Tibial nerve (tissue), 4 donors: Measurements from ENCODE around the gene PTGR3. TPM values are rescaled to one million over a fixed set of nuclear protein-coding genes. Genes with fewer than 3 reads are reported as not detected.

ENCODE experiments used
- DNase-seq, 2 donors: peaks; one replicate each; pipeline ENCODE4 v3.0.0-alpha.2; 2019; ENCODE audit warnings: low spot score in 2 of 2
- H3K27ac ChIP-seq, 4 donors: fragments of 200-600 bp; sonication (generic) in 3 of 4; one replicate each; pipeline ENCODE4 v1.5.1; 2017 to 2019; ENCODE audit warnings: mild to moderate bottlenecking in 1 of 4
- H3K27me3 ChIP-seq, 2 donors: fragments of 200-600 bp; sonication (generic) in 1 of 2; one replicate each; pipeline versions ENCODE4 v1.5.1 to v1.6.0; 2017 to 2019
- H3K36me3 ChIP-seq, 3 donors: fragments of 200-600 bp; sonication (generic); one replicate each; pipeline ENCODE4 v1.5.1; 2018 to 2019
- H3K4me1 ChIP-seq, 4 donors: fragments of 200-600 bp; sonication (generic) in 3 of 4; one replicate each; pipeline ENCODE4 v1.5.1; 2017 to 2019
- H3K4me3 ChIP-seq, 4 donors: fragments of 200-600 bp; sonication (generic) in 3 of 4; one replicate each; pipeline ENCODE4 v1.5.1; 2017 to 2019; ENCODE audit warnings: mild to moderate bottlenecking in 1 of 4, moderate library complexity in 1 of 4
- H3K9me3 ChIP-seq, 4 donors: fragments of 200-600 bp; sonication (generic) in 3 of 4; one replicate each; pipeline ENCODE4 v1.5.1; 2017 to 2019
- CTCF ChIP-seq, 5 experiments: fragments of 200-600 bp in 3 of 5; fragments of 450-650 bp in 2 of 5; sonication (generic) in 3 of 5; IDR thresholded peaks; one replicate each; pipeline ENCODE4 v1.5.1; 2016 to 2019; ENCODE audit warnings: antibody characterized with exemption in 5 of 5, mild to moderate bottlenecking in 3 of 5, moderate library complexity in 2 of 5
- EP300 ChIP-seq, 2 donors: sonication (generic); formaldehyde crosslinking; IDR thresholded peaks; one replicate each; pipeline ENCODE4 v1.6.1; 2017; ENCODE audit warnings: antibody characterized with exemption in 2 of 2, mild to moderate bottlenecking in 1 of 2
- POLR2A ChIP-seq, 2 donors: fragments of 450-650 bp; IDR thresholded peaks; one replicate each; pipeline ENCODE4 v1.6.1; 2017; ENCODE audit warnings: antibody characterized with exemption in 2 of 2, mild to moderate bottlenecking in 2 of 2, moderate library complexity in 2 of 2
- WGBS, 2 donors: methylation state at CpG; one replicate each; pipeline ENCODE4 v1.1.5; 2018; 5-methylcytosine and 5-hydroxymethylcytosine counted together
- total RNA-seq, 4 donors: library from RNA; depleted of rRNA; stranded (reverse); fragments of >200 nt; gene quantifications; one replicate each; pipeline ENCODE4 v1.1.0, GENCODE V29; 2016

PTGR3 gene
- total RNA-seq, 4 donors from 2014 or later, result 12.7 to 35.9 (median 24.5) TPM

- no peaks in the 10 kb centered on the region for H3K36me3 ChIP-seq
- no peak for DNase-seq
- H3K4me3 ChIP-seq, result no peak overlapping the region
- TF ChIP-seq POLR2A (IDR thresholded peaks at IDR 0.05), result no peak
- no peak for TF ChIP-seq CTCF (IDR thresholded peaks at IDR 0.05)
- no peak for TF ChIP-seq EP300 (IDR thresholded peaks at IDR 0.05)
- 89% methylated on average over 8 of the region's 8 CpGs for WGBS, 2 donors
- H3K4me1 ChIP-seq, result no peaks in the 10 kb centered on the region
- H3K9me3 ChIP-seq, result peaks cover 0 to 10% (median 0%) of the 10 kb centered on the region in 4 donors
- H3K27ac ChIP-seq, result no peak overlapping the region
- no peaks in the 10 kb centered on the region for H3K27me3 ChIP-seq
Measured at GRCh38 chr18:75176849-75177248, 32.1 kb downstream of the PTGR3 start.

DNA sequence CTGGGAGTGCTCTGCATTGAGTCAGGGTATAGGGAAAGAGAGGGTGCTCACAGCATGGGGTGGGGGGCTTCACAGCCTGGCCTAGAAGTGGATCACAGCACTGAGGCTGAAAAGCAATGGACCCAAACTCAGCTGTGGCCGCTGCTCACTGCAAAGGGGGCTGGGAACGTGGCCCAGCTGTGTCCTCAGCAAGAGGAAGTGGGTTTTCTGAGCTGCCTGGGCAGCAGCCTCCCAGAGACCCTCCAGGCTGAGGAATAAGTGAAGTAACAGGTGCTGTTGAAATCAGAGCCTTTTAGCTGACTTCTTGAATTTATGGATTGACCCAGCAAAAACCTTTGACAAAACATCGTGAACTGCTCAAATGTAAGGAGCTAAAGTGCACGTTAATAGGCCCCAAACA, 35.2 kb downstream of the PTGR3 start:
- no peak overlapping the region for H3K4me3 ChIP-seq
- no peaks in the 10 kb centered on the region for H3K4me1 ChIP-seq
- 72 to 79% methylated on average over 4 of the region's 4 CpGs for WGBS, 2 donors
- no peak for TF ChIP-seq EP300 (IDR thresholded peaks at IDR 0.05)
- TF ChIP-seq CTCF (IDR thresholded peaks at IDR 0.05), result no peak
- no peak for TF ChIP-seq POLR2A (IDR thresholded peaks at IDR 0.05)
- DNase-seq, result no peak
- H3K9me3 ChIP-seq, result peaks cover 0 to 8% (median 0%) of the 10 kb centered on the region in 4 donors
- no peak overlapping the region for H3K27ac ChIP-seq
- H3K27me3 ChIP-seq, result no peaks in the 10 kb centered on the region
- H3K36me3 ChIP-seq, result no peaks in the 10 kb centered on the region

- Histone ChIP-seq H3K4me1 (no peaks in the 10 kb centered on the region), H3K27ac (no peak overlapping the region), H3K36me3 (no peaks in the 10 kb centered on the region), H3K27me3 (no peaks in the 10 kb centered on the region), H3K4me3 (no peak overlapping the region), H3K9me3 (peaks cover 0 to 9% (median 0%) of the 10 kb centered on the region in 4 donors)
- TF ChIP-seq POLR2A (IDR thresholded peaks at IDR 0.05) (no peak), CTCF (IDR thresholded peaks at IDR 0.05) (no peak)
- WGBS, 2 donors, result 47 to 48% methylated on average over 5 of the region's 5 CpGs
- no peak for DNase-seq
Measured at GRCh38 chr18:75173125-75173432, 35.9 kb downstream of the PTGR3 start.

- Histone ChIP-seq H3K4me3 (no peak overlapping the region), H3K4me1 (no peaks in the 10 kb centered on the region), H3K27me3 (no peaks in the 10 kb centered on the region), H3K27ac (no peak overlapping the region), H3K36me3 (no peaks in the 10 kb centered on the region), H3K9me3 (peaks cover 0 to 14% (median 0%) of the 10 kb centered on the region in 4 donors)
- TF ChIP-seq CTCF (IDR thresholded peaks at IDR 0.05), result no peak
- no peak for TF ChIP-seq POLR2A (IDR thresholded peaks at IDR 0.05)
- TF ChIP-seq EP300 (IDR thresholded peaks at IDR 0.05), result no peak
- WGBS, 2 donors, result 76 to 82% methylated on average over 17 of the region's 17 CpGs
- no peak for DNase-seq
Measured at GRCh38 chr18:75172299-75173124, 36.4 kb downstream of the PTGR3 start.

DNA sequence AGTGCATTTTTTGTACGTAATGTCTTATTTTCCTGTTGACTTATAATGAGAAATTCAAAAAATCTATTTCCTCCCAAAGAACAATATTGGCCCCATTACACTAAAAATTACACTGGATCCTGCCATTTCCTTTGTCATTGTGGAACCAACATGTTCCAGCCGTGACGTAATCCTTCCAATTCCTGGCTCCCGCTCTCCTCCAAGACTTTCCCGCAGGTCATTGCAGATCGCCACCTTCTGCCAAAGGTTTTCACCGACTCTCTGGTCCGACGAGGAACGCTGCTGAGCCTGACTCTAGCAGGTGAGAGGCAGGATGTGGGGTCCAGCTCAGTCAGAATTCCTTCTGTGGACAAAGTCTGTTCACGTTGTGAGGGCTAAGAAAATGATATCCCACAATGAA, 38.0 kb downstream of the PTGR3 start:
- H3K27ac ChIP-seq, result no peak overlapping the region
- no peak for DNase-seq
- H3K27me3 ChIP-seq, result no peaks in the 10 kb centered on the region
- no peaks in the 10 kb centered on the region for H3K4me1 ChIP-seq
- 80 to 89% methylated on average over 11 of the region's 11 CpGs for WGBS, 2 donors
- no peak overlapping the region for H3K4me3 ChIP-seq
- peaks cover 0 to 20% (median 0%) of the 10 kb centered on the region in 4 donors for H3K9me3 ChIP-seq
- H3K36me3 ChIP-seq, result no peaks in the 10 kb centered on the region
- TF ChIP-seq CTCF (IDR thresholded peaks at IDR 0.05) (no peak), EP300 (IDR thresholded peaks at IDR 0.05) (no peak), POLR2A (IDR thresholded peaks at IDR 0.05) (no peak)
